AG04449 (cell line): ENCODE measurements around the gene THEM4.

Experiments used
- CTCF ChIA-PET: fragments of 350-600 bp; formaldehyde crosslinking; extraction: SDS; loops from one replicate; lab custom pipeline; 2021; ENCODE audit warnings: antibody characterized with exemption; lab: Yijun Ruan, JAX
- POLR2A ChIA-PET: fragments of 400-600, 350-600 bp; formaldehyde crosslinking; extraction: SDS; loops from one replicate; lab custom pipeline; 2020; ENCODE audit warnings: antibody characterized with exemption, inconsistent platforms; lab: Yijun Ruan, JAX
- DNase-seq: peaks from one replicate; pipeline ENCODE4 v3.0.0-alpha.2; 2010; ENCODE audit warnings: low read depth, low spot score
- H3K4me3 ChIP-seq: 2 replicates; pipeline ENCODE4 v1.5.1; 2011; ENCODE audit warnings: low read depth, mild to moderate bottlenecking, control low read depth, low read length
- CTCF ChIP-seq: IDR thresholded peaks from one replicate; pipeline ENCODE4 v1.5.1; 2011; ENCODE audit warnings: mild to moderate bottlenecking, moderate library complexity, low read length, control low read depth, inconsistent platforms; ENCODE audit not compliant: insufficient read depth; ENCODE audit errors: missing control alignments

The THEM4 gene

GRCh38 chr1:151846062-151846568 is 63.2 kb downstream of the THEM4 start:
- TF ChIP-seq CTCF: no peak
- no peak for DNase-seq
- H3K4me3 ChIP-seq: no peak overlapping the region
- ChIA-PET CTCF (interaction anchor here (1.2 to 1.7 kb wide), 3 partner anchors 9 to 155 kb away, joined by 3 to 4 read pairs (median 4); no protein-coding TSS in a partner anchor), POLR2A (no interaction called here)

DNA sequence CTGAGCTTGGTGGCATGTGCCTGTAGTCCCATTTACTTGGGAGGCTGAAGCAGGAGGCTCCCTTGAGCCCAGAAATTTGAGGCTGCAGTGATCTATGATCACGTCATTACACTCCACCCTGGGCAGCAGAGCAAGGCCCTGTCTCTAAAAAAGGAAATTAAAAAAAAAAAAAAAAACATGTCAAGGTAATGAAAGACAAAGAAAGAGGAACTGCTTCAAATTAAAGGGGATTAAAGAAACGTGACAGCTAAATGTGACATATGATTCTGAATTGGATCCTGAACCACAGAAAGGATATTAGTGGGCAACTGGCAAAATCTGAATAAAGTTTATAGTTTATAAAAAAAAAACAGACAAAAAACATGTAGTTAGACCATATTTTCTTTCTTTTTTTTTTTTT is 65.9 kb downstream of the THEM4 start:
- no peak for DNase-seq
- ChIA-PET POLR2A (no interaction called here), CTCF (no interaction called here)
- no peak overlapping the region for H3K4me3 ChIP-seq
- no peak for TF ChIP-seq CTCF

DNA sequence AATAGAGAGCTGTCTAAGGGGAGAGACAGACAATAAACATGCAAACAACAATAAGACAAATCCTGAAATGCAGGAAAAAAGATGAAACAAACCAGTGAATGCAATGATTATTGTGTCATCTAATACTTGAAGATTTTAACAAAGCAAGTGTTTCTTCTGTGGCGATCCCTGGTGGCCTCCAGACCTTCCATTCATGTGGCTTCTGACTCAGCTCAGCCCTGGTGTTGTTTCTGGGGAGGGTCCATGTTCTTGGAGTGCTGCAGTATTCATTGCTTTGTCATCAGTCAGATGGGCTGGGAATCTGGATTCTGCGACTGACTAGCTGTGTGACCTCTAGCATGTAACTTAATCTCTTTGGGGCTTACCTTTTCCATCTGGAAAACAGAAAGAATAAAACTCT is 68.2 kb downstream of the THEM4 start:
- no peak overlapping the region for H3K4me3 ChIP-seq
- ChIA-PET CTCF (interaction anchor here (0.7 kb wide), 1 partner anchor 147 kb away, joined by 3 read pairs; no protein-coding TSS in a partner anchor), POLR2A (no interaction called here)
- no peak for TF ChIP-seq CTCF
- DNase-seq: no peak

- ChIA-PET POLR2A (no interaction called here), CTCF (no interaction called here)
- DNase-seq: no peak
- no peak overlapping the region for H3K4me3 ChIP-seq
- no peak for TF ChIP-seq CTCF
Observed at GRCh38 chr1:151840421-151840820, 68.9 kb downstream of the THEM4 start.

GRCh38 chr1:151839457-151840403 is 69.6 kb downstream of the THEM4 start, which contains the start of gene C2CD4D:
TSS of gene C2CD4D (minus strand) at chr1:151839820. CDS start at chr1:151838989, 831 bp downstream.
- DNase-seq: no peak
- ChIA-PET POLR2A (no interaction called here), CTCF (no interaction called here)
- no peak for TF ChIP-seq CTCF
- H3K4me3 ChIP-seq: no peak within 1 kb of the TSS

GRCh38 chr1:151839082-151839412 is 70.3 kb downstream of the THEM4 start:
- ChIA-PET CTCF (no interaction called here), POLR2A (no interaction called here)
- H3K4me3 ChIP-seq: no peak overlapping the region
- TF ChIP-seq CTCF: no peak
- DNase-seq: no peak
